Skin of body (tissue), 2 donors: ENCODE results near the gene GSTP1. TPM values are rescaled to one million over a fixed set of nuclear protein-coding genes. Genes with fewer than 3 reads are reported as not detected.
"Not testable (repeated sequence)": the region's sequence is repeated elsewhere in the genome, so short reads cannot be mapped to it uniquely, and the experiment has no call there.

Experiments
- DNase-seq: peaks from one replicate; lab custom pipeline; 2025; lab: John Stamatoyannopoulos, UW
- total RNA-seq: library from RNA; depleted of rRNA; stranded (reverse); fragments of >200 nt; gene quantifications from one replicate; pipeline ENCODE4 v1.2.3, GENCODE V29; 2014

The GSTP1 gene
- total RNA-seq, 1 donor from 2014 or later = 333 TPM

DNA sequence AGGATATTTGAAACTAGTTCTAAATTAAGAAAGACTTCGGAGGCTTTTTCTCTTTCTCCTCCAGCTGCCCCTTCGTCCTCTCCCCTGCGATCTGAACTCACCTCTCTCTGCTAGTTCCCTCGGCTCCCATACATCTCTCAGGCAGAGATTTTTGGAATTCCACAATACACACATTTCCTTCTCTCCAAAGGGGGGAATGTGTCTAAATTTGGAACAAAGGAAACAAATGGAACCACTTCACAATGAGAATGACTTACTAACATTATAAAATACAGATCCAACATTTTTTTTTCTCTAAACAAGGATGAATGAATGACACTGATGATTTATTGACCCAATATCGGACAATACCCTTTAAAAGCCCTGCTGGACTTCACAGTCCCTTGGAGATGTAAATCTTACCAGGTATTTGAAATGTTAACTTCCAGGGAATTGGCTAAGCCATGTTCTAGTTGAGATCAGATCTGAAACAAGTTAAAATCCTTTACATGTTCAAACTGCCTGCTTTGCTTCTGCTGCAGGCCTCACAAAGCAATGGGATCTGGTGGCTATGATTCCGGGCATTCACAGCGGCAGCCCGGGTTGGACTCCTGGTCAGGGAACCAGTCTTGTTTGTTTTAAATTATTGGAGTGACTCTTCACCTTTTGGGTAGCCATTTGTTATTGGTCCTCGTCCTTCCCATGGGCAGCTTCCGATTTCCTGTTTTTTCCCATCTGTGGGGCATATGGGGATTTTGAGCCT lies 20.5 kb upstream of the GSTP1 start:
- DNase-seq = no peak

DNA sequence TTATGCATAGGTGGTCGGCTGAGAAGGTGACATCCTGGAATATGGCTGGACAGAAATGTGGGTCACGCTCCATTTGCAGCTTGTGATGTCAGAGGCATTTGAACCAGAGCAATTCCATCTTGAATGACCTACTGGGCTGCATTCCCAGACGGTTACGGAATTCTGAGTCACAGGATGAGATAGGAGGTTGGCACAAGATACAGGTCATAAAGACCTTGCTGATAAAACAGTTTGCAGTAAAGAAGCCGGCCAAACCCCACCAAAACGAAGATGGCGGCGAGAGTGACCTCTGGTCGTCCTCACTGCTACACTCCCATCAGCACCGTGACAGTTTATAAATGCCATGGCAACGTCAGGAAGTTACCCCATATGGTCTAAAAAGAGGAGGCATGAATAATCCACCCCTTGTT lies 19.9 kb upstream of the GSTP1 start:
- DNase-seq = peak; percentile 30

DNA sequence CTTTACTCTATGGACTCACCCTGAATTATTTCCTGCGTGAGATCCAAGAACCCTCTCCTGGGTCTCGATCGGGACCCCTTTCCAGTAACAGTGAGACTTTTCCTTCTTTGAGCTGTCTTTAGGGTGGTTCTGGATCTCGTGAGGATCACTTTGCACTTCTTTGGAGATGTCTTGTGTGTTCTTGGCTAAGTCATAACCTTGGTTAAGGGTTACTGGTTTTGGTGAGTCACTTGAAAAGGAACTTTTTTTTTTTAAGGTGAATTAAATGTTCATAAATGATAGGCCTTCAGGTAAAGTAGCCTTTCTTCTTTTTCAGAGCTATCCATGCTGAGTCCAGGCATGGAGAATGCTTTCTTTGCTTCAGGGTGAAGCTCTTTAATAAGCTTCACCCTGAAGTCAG lies 19.4 kb upstream of the GSTP1 start:
- no peak for DNase-seq

DNA sequence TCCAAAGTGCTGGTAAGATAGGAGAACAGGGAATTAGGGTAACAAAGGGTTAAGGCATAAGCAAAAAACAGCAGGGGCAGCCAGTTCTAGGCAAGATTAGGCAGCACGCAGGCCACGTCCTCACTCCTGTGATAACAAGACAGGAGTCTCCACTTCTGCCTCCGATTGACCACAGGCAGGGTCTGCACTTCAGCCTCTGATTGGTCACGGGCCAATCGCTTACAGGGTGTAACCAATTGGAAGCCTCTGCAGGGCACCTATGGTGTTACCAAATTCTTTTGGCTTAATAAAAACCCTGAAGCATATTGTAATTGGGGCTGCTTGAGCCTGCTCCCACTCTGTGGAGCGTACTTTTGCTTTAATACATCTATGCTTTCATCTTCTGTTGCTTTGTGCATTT lies 12.2 kb upstream of the GSTP1 start:
- no peak for DNase-seq

DNA sequence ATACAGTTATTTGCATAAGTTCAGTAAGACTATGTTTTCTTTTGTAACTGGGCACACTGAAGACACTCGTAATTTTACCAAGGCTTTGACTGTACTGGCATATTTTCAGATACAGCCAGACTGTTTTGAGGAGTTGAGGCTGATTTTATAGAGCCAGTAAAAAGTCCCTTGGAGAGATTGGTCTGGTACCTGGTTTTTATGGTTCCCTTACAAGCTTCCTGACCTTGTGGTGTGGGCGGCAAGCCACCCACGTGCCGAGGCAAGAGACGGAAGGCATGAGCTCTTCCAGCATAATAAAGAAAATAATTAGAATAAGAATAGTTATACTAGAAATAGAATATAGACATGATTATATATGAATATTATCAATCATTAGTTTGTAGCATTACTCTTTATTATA lies 11.3 kb upstream of the GSTP1 start:
- DNase-seq = no peak

DNA sequence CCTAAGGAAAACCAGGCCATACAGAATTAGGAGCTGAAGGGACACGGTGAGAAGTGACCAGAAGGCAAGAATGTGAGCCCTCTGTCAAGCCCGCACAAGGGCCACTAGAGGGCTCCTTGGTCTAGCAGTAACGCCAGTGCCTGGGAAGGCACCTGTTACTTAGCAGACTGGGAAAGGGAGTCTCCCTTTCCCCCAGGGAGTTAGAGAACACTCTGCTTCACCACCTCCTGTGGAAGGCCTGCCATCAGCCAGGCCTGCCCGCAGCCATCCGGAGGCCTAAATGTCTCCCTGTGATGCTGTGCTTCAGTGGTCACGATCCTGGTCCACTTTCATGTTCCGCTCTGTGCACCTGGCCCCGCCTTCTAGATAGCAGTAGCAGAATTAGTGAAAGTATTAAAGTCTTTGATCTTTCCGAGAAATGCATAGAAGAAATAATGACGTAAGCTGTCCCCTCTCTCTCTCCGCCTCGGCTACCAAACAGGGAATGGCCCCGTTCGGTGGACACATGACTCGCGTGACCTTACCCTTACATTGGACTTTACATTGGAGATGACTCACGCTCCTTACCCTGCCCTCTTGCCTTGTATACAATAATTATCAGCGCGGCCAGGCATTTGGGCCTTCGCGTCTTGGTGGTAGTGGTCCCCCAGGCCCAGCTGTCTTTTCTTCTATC lies 10.7 kb upstream of the GSTP1 start:
- DNase-seq = no peak

DNA sequence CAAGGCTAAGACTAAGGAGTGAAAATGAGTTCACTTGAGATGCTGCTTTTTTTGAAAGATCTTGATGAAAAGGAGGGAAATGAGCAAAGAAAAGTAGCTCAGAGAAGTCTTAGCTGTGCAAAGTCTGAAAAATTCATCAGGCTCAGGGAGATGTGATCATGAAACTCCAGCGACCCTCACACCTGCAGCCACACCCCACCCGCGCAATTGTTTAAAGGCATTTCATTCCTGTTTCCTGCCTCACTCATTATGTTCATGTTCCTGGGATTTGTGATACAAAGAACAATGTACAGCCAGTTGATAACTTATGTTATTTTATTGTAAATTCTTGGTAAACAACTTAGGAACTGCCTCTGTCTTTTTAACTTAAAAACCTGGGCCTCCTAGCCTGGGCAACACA lies 8.7 kb upstream of the GSTP1 start:
- no peak for DNase-seq

DNA sequence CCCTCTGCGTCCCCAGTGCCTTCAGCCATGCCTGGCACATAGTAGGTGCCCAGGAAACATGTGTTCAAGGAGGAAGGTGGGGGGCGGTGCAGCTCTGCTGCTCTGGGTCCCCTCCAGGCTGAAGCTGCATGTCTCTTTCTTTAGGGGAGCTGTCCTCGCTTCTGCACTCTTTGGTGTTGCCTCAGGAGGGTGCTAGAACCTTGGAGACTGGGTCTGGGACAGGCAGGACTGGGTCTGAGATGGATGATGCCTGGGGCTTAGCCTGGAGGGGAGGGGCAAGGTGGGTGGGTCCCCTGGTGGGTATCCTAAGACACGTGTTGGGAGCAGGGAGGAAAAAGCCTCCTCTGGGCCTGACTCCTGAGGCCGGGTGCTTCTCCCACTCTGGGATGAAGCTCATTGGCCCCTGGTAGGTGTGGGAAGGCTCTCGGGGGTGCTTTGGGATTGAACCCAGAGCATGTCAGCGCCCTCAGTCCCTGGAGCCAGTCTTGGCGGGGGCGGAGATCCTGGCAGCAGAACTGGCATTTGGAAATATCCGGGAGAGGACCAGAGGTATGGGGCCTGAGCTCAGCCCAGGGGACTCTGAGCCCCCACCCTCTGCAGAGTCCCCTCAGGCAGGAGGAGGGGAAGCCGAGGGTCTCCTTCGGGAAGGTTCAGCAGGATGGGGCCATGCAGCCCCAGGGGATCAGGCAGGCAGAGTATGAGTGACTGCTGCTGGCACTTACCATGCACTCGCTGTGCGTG lies 6.7 kb upstream of the GSTP1 start:
- no peak for DNase-seq

DNA sequence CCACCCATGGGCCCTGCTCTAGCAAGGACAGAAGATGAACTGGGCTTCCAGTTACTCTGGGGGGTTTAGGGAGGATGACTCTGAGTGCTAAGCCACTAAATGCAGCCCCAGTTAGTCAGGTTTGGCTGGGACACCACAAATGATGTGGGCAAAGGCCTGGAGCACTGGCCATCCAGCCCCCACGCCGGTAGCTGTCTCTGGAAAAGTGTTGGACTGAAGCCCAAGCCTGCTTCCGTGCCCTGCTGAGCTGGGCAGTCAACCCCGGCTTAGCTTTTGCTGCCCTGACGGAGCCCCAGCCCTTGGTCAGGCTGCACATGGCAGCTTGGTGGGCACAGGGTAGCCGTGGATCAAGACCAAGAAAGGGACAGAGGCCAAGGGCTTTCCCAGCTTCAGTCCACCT lies 5.7 kb upstream of the GSTP1 start:
- no peak for DNase-seq

DNA sequence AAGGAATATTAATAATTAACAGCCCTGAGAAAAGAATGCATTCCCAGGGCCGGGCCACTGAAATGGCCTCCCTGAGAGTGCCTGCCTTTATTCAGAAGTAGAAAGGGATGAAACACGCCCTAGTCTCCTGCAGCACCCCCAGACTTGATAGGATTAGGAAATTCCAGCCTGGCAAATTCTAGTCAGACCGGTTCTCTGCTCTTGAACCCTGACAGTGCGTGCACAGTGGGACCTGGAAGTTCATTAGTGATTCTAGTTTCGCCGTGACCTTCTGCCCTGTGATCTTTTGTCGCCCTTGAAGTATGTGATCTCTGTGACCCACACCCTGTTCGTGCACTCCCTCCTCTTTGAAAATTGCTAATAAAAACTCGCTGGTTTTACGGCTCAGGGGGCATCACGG lies 2.1 kb upstream of the GSTP1 start:
- no peak for DNase-seq

DNA sequence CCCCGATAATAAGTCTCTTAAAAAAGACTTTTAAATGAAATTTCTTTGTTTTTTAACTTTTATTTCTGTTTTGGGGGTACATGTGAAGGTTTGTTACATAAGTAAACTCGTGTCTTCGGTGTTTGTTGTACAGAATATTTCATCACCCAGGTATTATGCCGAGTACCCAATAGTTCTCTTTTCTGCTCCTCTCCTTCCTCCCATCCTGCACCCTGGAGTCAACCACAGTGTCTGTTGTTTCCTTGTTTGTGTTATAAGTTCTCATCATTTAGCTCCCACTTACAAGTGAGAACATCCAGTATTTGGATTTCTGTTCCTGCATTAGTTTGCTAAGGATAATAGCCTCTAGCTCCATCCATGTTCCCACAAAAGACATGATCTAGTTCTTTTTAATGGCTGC lies 1.6 kb upstream of the GSTP1 start:
- DNase-seq = no peak

DNA sequence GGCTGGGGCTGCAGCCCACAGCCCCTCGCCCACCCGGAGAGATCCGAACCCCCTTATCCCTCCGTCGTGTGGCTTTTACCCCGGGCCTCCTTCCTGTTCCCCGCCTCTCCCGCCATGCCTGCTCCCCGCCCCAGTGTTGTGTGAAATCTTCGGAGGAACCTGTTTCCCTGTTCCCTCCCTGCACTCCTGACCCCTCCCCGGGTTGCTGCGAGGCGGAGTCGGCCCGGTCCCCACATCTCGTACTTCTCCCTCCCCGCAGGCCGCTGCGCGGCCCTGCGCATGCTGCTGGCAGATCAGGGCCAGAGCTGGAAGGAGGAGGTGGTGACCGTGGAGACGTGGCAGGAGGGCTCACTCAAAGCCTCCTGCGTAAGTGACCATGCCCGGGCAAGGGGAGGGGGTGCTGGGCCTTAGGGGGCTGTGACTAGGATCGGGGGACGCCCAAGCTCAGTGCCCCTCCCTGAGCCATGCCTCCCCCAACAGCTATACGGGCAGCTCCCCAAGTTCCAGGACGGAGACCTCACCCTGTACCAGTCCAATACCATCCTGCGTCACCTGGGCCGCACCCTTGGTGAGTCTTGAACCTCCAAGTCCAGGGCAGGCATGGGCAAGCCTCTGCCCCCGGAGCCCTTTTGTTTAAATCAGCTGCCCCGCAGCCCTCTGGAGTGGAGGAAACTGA lies 731 bp downstream of the GSTP1 start:
- DNase-seq = peak; percentile 52

DNA sequence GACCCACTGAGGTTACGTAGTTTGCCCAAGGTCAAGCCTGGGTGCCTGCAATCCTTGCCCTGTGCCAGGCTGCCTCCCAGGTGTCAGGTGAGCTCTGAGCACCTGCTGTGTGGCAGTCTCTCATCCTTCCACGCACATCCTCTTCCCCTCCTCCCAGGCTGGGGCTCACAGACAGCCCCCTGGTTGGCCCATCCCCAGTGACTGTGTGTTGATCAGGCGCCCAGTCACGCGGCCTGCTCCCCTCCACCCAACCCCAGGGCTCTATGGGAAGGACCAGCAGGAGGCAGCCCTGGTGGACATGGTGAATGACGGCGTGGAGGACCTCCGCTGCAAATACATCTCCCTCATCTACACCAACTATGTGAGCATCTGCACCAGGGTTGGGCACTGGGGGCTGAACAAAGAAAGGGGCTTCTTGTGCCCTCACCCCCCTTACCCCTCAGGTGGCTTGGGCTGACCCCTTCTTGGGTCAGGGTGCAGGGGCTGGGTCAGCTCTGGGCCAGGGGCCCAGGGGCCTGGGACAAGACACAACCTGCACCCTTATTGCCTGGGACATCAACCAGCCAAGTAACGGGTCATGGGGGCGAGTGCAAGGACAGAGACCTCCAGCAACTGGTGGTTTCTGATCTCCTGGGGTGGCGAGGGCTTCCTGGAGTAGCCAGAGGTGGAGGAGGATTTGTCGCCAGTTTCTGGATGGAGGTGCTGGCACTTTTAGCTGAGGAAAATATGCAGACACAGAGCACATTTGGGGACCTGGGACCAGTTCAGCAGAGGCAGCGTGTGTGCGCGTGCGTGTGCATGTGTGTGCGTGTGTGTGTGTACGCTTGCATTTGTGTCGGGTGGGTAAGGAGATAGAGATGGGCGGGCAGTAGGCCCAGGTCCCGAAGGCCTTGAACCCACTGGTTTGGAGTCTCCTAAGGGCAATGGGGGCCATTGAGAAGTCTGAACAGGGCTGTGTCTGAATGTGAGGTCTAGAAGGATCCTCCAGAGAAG lies 1.6 kb downstream of the GSTP1 start:
- DNase-seq = no peak

DNA sequence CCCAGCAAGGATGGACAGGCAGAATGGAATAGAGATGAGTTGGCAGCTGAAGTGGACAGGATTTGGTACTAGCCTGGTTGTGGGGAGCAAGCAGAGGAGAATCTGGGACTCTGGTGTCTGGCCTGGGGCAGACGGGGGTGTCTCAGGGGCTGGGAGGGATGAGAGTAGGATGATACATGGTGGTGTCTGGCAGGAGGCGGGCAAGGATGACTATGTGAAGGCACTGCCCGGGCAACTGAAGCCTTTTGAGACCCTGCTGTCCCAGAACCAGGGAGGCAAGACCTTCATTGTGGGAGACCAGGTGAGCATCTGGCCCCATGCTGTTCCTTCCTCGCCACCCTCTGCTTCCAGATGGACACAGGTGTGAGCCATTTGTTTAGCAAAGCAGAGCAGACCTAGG lies 2.3 kb downstream of the GSTP1 start:
- no peak for DNase-seq

DNA sequence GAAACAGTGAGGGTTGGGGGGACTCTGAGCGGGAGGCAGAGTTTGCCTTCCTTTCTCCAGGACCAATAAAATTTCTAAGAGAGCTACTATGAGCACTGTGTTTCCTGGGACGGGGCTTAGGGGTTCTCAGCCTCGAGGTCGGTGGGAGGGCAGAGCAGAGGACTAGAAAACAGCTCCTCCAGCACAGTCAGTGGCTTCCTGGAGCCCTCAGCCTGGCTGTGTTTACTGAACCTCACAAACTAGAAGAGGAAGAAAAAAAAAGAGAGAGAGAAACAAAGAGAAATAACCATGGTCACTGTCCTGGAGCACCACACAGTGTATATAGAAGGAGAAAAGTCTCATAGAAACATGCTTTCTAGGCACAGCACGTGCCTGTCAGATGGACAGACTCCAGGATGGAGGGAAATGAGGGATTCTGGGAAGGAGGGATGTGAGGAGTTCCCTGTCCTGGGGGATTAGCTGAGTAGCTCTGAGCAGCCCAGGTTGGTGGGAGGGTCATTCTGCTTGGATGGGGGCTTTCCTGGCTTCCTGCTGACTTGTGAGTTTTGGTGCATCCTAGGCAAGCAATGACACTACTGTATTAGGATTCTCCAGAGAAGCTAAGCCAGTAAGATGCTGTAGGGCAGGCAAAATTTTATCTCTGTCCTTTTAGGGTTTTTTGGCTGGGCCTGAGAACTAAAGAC lies 3.1 kb downstream of the GSTP1 start:
- no peak for DNase-seq

DNA sequence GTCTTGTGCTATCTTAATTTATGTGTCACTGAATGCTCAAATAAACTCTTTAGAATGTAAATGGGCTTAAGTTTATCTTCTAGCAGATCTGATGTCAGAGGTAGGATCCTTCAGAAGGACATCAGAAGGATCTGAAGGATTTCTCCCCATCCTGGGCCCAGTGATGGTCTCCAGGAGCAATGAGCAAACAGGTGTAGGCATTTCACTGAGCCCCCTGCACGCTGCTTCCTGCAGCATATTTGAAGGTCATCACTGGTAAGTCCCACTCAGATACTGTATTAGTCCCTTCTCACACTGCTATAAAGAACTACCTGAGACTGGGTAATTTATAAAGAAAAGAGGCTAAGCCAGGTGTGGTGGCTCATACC lies 4.5 kb downstream of the GSTP1 start:
- DNase-seq = no peak

DNA sequence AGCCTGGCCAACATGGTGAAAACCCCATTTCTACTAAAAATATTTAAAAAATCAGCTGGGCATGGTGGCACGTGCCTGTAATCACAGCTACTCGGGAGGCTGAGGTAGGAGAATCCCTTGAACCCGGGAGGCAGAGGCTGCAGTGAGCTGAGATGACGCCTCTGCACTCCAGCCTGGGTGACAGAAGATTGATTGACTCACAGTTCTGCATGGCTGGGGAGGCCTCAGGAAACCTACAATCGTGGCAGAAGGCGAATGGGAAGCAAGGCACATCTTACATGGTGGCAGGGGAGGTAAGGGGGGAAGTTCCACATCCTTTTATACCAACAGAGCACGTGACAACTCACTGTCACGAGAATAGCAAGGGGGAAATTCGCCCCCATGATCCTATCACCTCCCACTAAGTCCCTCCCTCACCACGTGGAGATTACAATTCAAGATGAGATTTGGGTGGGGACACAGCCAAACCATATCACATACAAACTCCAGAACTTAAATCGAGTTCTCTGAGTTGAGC lies 5.3 kb downstream of the GSTP1 start:
- DNase-seq = not testable (repeated sequence)

DNA sequence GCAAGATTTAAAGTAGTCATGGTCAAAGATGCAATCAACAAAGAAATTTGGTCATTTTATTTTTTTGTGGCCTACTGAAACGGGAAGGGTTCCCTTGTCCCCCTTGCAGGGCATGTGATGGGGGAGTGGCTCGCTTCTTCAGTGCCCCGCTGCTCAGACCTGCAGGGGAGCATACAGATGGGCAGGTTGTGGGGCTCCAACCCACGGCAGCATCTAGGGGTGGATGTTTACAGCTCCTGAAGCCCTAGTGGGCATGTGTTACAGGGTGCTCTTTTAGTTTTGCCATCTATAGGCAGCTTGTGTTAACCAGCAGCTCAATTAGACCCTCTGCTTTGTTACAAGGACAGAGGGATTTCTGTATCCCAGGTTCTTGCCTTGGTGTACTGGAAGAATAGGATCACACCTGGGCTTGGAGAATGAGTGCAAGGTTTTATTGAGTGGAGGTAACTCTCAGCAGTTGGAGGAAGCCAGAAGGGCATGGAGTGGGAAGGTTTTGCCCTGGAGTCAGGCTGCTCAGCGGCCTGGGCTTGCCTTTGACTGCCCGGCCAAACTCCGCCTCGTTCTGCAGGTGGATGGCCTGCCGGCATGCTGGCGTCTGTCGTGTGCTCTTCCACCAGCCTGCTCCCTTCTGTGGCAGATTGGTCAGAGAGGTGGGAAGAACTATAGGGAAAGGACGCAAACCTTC lies 9.4 kb downstream of the GSTP1 start:
- DNase-seq = no peak

DNA sequence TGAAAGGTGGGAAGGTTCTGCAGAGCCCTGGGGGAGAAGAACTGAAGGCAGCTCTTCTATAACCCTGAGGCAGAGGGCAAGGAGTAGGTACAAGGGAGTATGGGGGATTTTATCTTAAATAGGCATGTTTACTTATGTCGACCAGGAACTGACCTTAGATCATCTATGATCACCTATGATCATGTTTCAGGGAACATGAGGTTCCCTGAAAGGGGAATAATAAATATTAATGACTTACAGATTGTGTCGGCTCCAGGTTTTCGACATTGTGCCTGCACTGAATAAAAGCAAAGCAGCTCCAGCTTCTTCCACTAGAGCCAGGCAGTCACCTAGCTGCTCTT lies 9.9 kb downstream of the GSTP1 start:
- no peak for DNase-seq

DNA sequence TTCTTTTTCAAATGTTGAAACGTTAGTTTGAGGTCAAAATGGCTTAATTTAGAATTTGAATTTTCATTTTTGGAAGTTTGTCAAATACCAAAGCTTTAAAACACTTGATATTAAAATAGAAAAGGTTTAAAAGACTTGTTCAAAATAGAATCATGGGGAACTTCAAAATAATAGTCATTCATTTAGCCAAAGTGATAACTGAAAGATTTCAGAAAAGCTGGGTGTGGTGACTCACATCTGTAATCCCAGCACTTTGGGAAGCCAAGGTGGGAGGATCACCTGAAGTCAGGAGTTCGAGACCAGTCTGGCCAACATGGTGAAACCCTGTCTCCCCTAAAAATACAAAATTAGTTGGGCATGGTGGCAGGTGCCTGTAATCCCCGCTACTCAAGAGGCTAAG lies 10.9 kb downstream of the GSTP1 start:
- DNase-seq = no peak
